Esophagus muscularis mucosa (tissue), 4 donors: ENCODE data around the gene RAX. TPM values are rescaled to one million over a fixed set of nuclear protein-coding genes. Genes with fewer than 3 reads are reported as not detected.

Experiments used
- DNase-seq: peaks from one replicate; pipeline ENCODE4 v3.0.0-alpha.2; 2017; ENCODE audit errors: extremely low spot score
- H3K27ac ChIP-seq, 4 donors: fragments of 200-600 bp; sonication (generic); replicated peaks in 1 of 4; 1 replicate in 3 of 4; 2 replicates in 1 of 4; pipeline ENCODE4 v1.5.1; 2016 to 2019; ENCODE audit warnings: mild to moderate bottlenecking in 1 of 4
- H3K27me3 ChIP-seq, 4 donors: fragments of 200-600 bp; sonication (generic); one replicate each; pipeline versions ENCODE4 v1.5.1 to v1.6.0; 2016 to 2019
- H3K36me3 ChIP-seq, 4 donors: fragments of 200-600 bp; sonication (generic); one replicate each; pipeline ENCODE4 v1.5.1; 2016 to 2019
- H3K4me1 ChIP-seq, 4 donors: fragments of 200-600 bp; sonication (generic); one replicate each; pipeline ENCODE4 v1.5.1; 2016 to 2019
- H3K4me3 ChIP-seq, 4 donors: fragments of 200-600 bp; sonication (generic); 1 replicate in 2 of 4; 2 replicates in 2 of 4; pipeline ENCODE4 v1.5.1; 2016 to 2019; ENCODE audit warnings: mild to moderate bottlenecking in 4 of 4, moderate library complexity in 1 of 4
- H3K9me3 ChIP-seq, 4 donors: fragments of 200-600 bp; sonication (generic); 1 replicate in 3 of 4; 2 replicates in 1 of 4; pipeline ENCODE4 v1.5.1; 2016 to 2019
- EP300 ChIP-seq: sonication (generic); formaldehyde crosslinking; IDR thresholded peaks from one replicate; pipeline ENCODE4 v1.6.1; 2017; ENCODE audit warnings: antibody characterized with exemption
- POLR2A ChIP-seq: fragments of 450-650 bp; IDR thresholded peaks from one replicate; pipeline ENCODE4 v1.6.1; 2017; ENCODE audit warnings: antibody characterized with exemption, moderate library complexity, mild to moderate bottlenecking, low read depth
- POLR2AphosphoS5 ChIP-seq, 2 donors: sonication (generic); formaldehyde crosslinking; IDR thresholded peaks; one replicate each; pipeline ENCODE4 v1.6.1; 2017; ENCODE audit warnings: antibody characterized with exemption in 2 of 2
- WGBS: methylation state at CpG from one replicate; pipeline ENCODE4 v1.1.5; 2018; 5-methylcytosine and 5-hydroxymethylcytosine counted together
- intact Hi-C: fragments of 100-400 bp; cut with DNase I; formaldehyde crosslinking; loops from one replicate; pipeline ENCODE4 v1.15.1; 2023
- total RNA-seq, 4 donors: library from RNA; depleted of rRNA; stranded (reverse); fragments of >200 nt; gene quantifications; one replicate each; pipeline versions ENCODE4 v1.1.0 to v1.2.1, GENCODE V29; 2016
- TF ChIP-seq, protein P1 (sequence below), 3 experiments: fragments of 200-600 bp in 2 of 3; fragments of 450-650 bp in 1 of 3; sonication (generic) in 2 of 3; IDR thresholded peaks; one replicate each; pipeline ENCODE4 v1.5.1; 2017 to 2019; ENCODE audit warnings: antibody characterized with exemption in 3 of 3, mild to moderate bottlenecking in 2 of 3, moderate library complexity in 1 of 3

The RAX gene
- total RNA-seq, 4 donors from 2014 or later: not detected

DNA sequence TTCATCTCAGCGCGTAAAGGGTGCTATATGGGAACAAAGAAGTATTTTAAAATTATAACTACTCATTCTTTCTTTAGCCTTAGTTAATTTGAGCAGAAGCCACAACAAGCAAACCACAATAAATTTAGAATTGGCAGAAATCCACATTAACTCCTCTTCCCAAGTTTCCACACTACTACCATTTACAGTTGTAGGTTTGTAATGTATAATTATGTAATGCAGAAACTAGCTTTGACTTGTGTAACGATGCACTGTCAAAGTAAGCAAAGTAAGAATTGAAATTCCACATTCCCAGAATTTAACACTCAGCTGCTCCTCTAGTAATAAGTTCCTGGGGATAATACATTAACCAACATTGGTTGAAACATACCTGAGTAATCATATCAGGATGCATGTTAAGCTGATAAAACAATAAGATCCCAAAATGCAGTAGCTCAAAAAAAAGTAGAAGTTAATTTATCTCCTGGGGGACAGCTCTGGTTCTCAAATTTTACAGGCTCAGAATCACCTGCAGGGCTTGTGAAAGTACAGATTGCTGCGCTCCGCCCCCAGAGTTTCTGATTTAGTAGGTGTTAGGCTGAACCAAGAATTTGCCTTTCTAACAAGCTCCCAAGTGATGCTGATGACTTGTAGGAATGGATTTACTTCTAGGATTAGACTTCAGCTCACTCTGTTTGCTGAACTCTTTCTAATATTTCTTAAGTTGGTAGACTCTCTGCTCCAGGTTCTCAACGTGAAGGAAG lies 43.4 kb downstream of the RAX start:
- intact Hi-C loops: no loop called here
- TF ChIP-seq EP300: no peak
- TF ChIP-seq POLR2AphosphoS5 (IDR thresholded peaks at IDR 0.05): no peak
- TF ChIP-seq, protein P1, sequence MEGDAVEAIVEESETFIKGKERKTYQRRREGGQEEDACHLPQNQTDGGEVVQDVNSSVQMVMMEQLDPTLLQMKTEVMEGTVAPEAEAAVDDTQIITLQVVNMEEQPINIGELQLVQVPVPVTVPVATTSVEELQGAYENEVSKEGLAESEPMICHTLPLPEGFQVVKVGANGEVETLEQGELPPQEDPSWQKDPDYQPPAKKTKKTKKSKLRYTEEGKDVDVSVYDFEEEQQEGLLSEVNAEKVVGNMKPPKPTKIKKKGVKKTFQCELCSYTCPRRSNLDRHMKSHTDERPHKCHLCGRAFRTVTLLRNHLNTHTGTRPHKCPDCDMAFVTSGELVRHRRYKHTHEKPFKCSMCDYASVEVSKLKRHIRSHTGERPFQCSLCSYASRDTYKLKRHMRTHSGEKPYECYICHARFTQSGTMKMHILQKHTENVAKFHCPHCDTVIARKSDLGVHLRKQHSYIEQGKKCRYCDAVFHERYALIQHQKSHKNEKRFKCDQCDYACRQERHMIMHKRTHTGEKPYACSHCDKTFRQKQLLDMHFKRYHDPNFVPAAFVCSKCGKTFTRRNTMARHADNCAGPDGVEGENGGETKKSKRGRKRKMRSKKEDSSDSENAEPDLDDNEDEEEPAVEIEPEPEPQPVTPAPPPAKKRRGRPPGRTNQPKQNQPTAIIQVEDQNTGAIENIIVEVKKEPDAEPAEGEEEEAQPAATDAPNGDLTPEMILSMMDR (IDR thresholded peaks at IDR 0.05): no peak
- TF ChIP-seq POLR2A: no peak
- no peaks in the 10 kb centered on the region for H3K4me1 ChIP-seq
- no peak for DNase-seq
- H3K36me3 ChIP-seq: no peaks in the 10 kb centered on the region
- no peak overlapping the region for H3K4me3 ChIP-seq
- H3K27ac ChIP-seq: no peak overlapping the region
- WGBS: 69% methylated on average over 6 of the region's 6 CpGs
- no peaks in the 10 kb centered on the region for H3K9me3 ChIP-seq
- H3K27me3 ChIP-seq: peaks cover 0 to 8% (median 0%) of the 10 kb centered on the region in 4 donors

DNA sequence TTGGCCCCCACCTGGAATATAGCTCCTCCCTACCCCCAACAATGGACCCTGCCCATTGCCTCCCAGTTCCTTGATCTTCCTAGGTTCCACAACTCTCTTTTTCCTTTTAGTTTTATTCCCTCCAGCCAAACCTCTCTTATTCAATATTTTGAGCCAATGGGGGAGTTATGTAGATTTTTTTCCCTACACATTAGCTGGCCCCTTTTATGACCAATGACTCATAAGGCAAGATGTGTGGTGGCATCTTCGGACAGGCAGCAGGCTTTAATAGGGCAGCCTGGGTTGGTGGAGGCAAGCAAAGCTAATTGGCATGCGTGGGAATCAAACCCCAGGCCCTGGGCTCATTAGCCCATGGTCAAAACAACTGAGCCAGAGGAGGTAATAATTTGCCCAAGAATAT lies 44.1 kb downstream of the RAX start:
- no peaks in the 10 kb centered on the region for H3K36me3 ChIP-seq
- TF ChIP-seq POLR2A: no peak
- TF ChIP-seq EP300: no peak
- TF ChIP-seq, protein P1 (IDR thresholded peaks at IDR 0.05): no peak
- TF ChIP-seq POLR2AphosphoS5 (IDR thresholded peaks at IDR 0.05): no peak
- no peaks in the 10 kb centered on the region for H3K9me3 ChIP-seq
- H3K27ac ChIP-seq: no peak overlapping the region
- 91% methylated on average over 2 of the region's 2 CpGs for WGBS
- peak; percentile 55 for DNase-seq
- H3K4me3 ChIP-seq: no peak overlapping the region
- intact Hi-C loops: no loop called here
- no peaks in the 10 kb centered on the region for H3K4me1 ChIP-seq
- H3K27me3 ChIP-seq: peaks cover 0 to 8% (median 0%) of the 10 kb centered on the region in 4 donors

DNA sequence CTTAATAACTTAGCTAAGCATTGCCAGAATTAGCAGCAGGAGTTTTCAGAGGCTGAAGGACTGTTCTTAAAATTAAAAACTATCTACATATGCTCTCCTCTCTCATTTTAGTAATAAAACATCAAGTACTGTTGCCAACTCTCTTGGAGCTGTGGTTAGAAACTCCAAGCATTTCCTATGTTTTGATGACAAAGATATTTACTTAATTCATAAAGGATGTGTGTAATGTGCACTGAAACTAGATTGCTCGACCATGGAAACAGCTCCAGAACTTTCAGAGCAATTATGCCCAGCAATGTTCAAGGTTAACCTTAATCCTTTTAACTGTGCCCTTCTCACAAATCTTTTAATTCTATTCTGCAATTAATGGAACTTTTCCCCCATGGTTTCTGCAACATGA lies 44.9 kb downstream of the RAX start:
- Histone ChIP-seq H3K4me1 (no peaks in the 10 kb centered on the region), H3K4me3 (no peak overlapping the region), H3K9me3 (no peaks in the 10 kb centered on the region), H3K36me3 (no peaks in the 10 kb centered on the region), H3K27ac (no peak overlapping the region), H3K27me3 (peaks cover 0 to 10% (median 0%) of the 10 kb centered on the region in 4 donors)
- DNase-seq: peak; percentile 34
- no peak for TF ChIP-seq POLR2A
- intact Hi-C loops: no loop called here
- 29% methylated on average over 1 of the region's 1 CpG for WGBS

DNA sequence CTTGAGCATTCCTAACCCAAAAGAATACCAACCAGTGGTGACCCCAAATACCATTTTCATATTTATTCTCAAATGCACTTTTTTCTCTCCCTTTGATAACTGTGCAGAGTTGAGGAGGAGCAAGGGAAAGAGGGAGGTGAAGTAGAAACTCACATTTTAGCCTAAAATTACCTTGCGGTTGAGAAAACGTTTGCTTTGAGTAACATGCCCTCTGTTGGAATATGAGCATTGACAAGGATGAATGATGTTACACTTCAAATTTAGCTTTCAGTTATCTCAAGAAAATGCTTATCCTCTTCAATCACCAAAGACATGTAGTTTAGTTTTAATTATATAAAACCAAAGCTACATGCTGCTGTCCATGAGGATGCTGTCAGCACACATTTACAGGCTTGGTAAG lies 50.9 kb downstream of the RAX start:
- no peak for DNase-seq
- H3K4me3 ChIP-seq: no peak overlapping the region
- no peaks in the 10 kb centered on the region for H3K9me3 ChIP-seq
- intact Hi-C loops: no loop called here
- H3K27me3 ChIP-seq: peaks cover 0 to 61% (median 12%) of the 10 kb centered on the region in 4 donors
- H3K36me3 ChIP-seq: no peaks in the 10 kb centered on the region
- WGBS: 72% methylated on average over 2 of the region's 2 CpGs
- H3K27ac ChIP-seq: no peak overlapping the region
- TF ChIP-seq POLR2A: no peak
- TF ChIP-seq EP300: no peak
- TF ChIP-seq, protein P1 (IDR thresholded peaks at IDR 0.05): no peak
- TF ChIP-seq POLR2AphosphoS5 (IDR thresholded peaks at IDR 0.05): no peak
- peaks cover 0 to 19% (median 18%) of the 10 kb centered on the region in 4 donors for H3K4me1 ChIP-seq

DNA sequence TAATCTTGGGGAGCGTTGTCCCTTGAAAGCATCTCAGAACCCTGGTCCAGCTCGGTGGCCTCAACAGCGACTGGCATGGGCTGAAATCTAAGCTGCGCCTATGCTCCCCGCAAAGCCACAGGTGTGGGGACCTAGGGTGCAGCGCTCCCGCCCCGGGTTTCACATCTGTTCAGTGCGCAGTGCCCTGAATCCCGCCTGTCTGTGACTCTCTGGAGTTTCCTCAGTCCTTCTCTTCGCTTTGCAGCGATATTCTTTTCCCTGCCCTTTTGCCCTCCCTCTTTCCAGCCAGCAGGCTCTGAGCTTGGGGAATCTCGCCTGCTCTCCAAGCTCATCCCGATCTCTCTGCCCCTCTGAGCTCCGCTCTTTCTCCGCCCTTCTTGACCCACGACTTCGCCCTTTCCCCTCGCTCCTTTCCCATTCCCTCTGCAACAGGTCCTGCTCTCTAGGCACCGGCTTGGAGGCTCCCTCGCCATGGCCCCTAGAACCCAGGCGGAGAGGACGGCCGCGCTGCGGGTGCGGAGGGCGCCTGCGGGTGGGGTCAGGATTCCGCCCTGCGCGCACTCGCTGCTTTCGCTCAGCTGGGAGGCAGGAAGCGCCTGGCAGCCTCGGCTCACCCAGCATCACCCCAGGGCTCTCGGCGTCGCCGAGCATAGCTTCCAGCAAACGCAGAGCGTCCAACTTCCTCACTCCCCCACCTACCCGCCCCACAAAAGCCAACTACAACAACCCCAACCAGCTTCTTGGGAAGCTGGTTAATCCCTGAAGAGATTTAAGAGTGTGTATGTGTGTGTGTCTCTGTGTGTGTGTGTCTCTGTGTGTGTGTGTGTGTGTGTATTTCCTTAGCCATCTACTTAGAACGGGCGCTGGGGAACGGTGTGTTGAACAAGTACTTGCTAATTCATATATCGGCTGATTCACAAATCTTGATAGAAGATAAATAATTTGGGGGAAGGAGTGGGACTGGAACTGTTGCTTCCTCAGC lies 52.2 kb downstream of the RAX start:
- peak overlapping the region in 1 of 4 donors; percentile 5 for H3K4me3 ChIP-seq
- no peak overlapping the region for H3K27ac ChIP-seq
- no peaks in the 10 kb centered on the region for H3K36me3 ChIP-seq
- WGBS: 4% methylated on average over 38 of the region's 47 CpGs
- peaks cover 0 to 19% (median 18%) of the 10 kb centered on the region in 4 donors for H3K4me1 ChIP-seq
- H3K27me3 ChIP-seq: peaks cover 0 to 69% (median 12%) of the 10 kb centered on the region in 4 donors
- TF ChIP-seq POLR2A (no peak), EP300 (no peak), POLR2AphosphoS5 (IDR thresholded peaks at IDR 0.05) (no peak)
- TF ChIP-seq, protein P1 (IDR thresholded peaks at IDR 0.05): no peak
- H3K9me3 ChIP-seq: no peaks in the 10 kb centered on the region
- no peak for DNase-seq
- intact Hi-C loops: no loop called here
